ENCODE measurements around the gene DMXL1.

Gene DMXL1

GRCh38 chr5:119250946-119251901, 180.3 kb downstream of the DMXL1 start:
- no peak overlapping the region for H3K4me3 ChIP-seq (ENCODE audit: low read depth, low read length)
- TF ChIP-seq CTCF (IDR thresholded peaks at IDR 0.05; ENCODE audit: borderline replicate concordance, insufficient read depth, low read depth, low read length) = no peak

GRCh38 chr5:119255571-119256356, 184.9 kb downstream of the DMXL1 start:
- H3K4me3 ChIP-seq (ENCODE audit: low read depth, low read length) = no peak overlapping the region
- TF ChIP-seq CTCF (IDR thresholded peaks at IDR 0.05; ENCODE audit: borderline replicate concordance, insufficient read depth, low read depth, low read length) = peak; percentile 37; the same call in 1 of the 2 replicates

- no peak overlapping the region for H3K4me3 ChIP-seq (ENCODE audit: low read depth, low read length)
- TF ChIP-seq CTCF (IDR thresholded peaks at IDR 0.05; ENCODE audit: borderline replicate concordance, insufficient read depth, low read depth, low read length) = no peak
Observed at GRCh38 chr5:119257613-119258012, 186.7 kb downstream of the DMXL1 start.

- no peak for TF ChIP-seq CTCF (IDR thresholded peaks at IDR 0.05; ENCODE audit: borderline replicate concordance, insufficient read depth, low read depth, low read length)
- no peak overlapping the region for H3K4me3 ChIP-seq (ENCODE audit: low read depth, low read length)
Observed at GRCh38 chr5:119263639-119264038, 192.8 kb downstream of the DMXL1 start.

GRCh38 chr5:119264186-119264585, 193.3 kb downstream of the DMXL1 start:
- TF ChIP-seq CTCF (IDR thresholded peaks at IDR 0.05; ENCODE audit: borderline replicate concordance, insufficient read depth, low read depth, low read length) = no peak

GRCh38 chr5:119267958-119268386, 197.1 kb downstream of the DMXL1 start:
- peak overlapping the region; percentile 93 for H3K4me3 ChIP-seq (ENCODE audit: low read depth, low read length)
- peak; percentile 45; the same call in 1 of the 2 replicates for TF ChIP-seq CTCF (IDR thresholded peaks at IDR 0.05; ENCODE audit: borderline replicate concordance, insufficient read depth, low read depth, low read length)

More at GRCh38 chr5:119264186-119264585, 193.3 kb downstream of the DMXL1 start:
- H3K4me3 ChIP-seq (ENCODE audit: low read depth, low read length) = no peak overlapping the region
